Measurements from ENCODE around the gene RGL3. TPM values are rescaled to one million over a fixed set of nuclear protein-coding genes. Genes with fewer than 3 reads are reported as not detected.
"Not testable (repeated sequence)": the region's sequence is repeated elsewhere in the genome, so short reads cannot be mapped to it uniquely, and the experiment has no call there.

RGL3 gene, protein sequence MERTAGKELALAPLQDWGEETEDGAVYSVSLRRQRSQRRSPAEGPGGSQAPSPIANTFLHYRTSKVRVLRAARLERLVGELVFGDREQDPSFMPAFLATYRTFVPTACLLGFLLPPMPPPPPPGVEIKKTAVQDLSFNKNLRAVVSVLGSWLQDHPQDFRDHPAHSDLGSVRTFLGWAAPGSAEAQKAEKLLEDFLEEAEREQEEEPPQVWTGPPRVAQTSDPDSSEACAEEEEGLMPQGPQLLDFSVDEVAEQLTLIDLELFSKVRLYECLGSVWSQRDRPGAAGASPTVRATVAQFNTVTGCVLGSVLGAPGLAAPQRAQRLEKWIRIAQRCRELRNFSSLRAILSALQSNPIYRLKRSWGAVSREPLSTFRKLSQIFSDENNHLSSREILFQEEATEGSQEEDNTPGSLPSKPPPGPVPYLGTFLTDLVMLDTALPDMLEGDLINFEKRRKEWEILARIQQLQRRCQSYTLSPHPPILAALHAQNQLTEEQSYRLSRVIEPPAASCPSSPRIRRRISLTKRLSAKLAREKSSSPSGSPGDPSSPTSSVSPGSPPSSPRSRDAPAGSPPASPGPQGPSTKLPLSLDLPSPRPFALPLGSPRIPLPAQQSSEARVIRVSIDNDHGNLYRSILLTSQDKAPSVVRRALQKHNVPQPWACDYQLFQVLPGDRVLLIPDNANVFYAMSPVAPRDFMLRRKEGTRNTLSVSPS
- polyA plus RNA-seq (ENCODE audit: insufficient read length in 4 of 4) = 100 to 1,000 TPM in 2 of 4 donors, 10 to 100 TPM in 2; 47.9 to 141 (median 97.3) TPM

DNA sequence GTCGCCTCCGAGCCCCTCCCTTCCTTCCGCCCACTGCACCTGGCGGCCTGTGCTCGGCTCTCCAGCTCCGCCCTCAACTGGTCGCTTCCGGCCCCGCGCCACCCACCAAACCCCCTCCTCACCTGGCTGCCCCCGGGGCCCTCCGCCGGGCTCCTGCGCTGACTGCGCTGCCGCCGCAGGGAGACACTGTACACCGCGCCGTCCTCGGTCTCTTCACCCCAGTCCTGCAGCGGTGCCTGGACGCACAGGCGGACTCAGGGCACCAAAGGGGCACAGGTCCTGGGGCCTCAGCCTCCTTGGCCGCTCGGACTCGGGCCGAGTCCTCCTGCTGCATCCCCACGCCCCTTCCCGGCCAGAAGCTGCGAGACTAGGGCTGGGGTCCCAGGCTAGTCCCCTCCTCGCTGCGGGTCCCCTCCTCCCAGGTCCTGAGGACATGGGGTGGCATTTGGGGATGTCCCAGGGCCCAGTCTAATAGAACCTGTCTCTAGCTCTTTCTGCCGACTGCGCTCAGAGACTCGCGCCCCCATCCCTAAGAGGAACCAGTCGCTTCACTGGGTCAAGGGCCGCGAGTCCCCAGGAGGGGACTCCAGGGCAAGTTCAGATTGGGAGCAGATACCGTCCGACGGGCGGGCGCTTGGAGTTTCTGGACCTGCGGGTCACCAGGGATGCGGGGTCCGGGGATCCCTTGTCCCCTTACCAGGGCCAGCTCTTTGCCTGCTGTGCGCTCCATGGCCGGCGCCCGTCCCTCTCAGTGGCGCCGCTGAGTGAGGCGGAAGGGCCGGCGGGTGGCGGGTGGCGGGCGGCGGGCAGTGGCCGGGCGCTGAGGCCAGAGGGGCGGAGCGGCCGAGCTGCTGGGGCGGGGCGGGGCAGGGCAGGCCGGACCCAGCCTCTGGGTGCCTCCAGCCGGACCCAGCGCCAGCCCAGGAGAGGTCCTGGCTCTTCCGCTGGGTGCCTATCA is at the start of gene RGL3:
Gene RGL3, minus strand, starts transcription at position 766 of the 958 bp plus-strand sequence. Its CDS starts 36 bp downstream, at position 730.
- no peak for DNase-seq (ENCODE audit: low read depth in 4 of 4, low spot score in 2 of 4)

DNA sequence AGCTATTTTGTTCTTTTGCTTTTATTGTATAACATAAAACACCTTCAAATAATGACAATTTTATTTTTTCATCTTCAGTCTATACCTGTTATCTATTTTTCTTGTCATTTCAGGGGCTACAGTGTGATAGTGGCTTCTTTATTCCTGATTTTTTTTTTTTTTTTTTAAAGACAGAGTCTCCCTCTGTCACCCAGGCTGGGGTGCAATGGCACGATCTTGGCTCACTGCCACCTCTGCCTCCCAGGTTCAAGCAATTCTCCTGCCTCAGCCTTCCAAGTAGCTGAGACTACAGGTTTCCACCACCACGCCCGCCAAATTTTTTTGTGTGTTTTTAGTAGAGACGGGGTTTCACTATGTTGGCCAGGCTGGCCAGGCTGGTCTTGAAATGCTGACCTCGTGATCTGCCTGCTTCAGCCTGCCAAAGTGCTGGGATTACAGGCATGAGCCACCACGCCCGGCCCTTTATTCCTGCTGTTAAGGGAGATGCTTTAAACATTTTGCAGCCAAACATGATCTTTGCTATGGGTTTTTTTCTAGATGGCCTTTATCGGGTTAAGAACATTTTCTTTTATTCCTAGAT is 49.2 kb upstream of the RGL3 start:
- DNase-seq (ENCODE audit: low read depth in 4 of 4, low spot score in 2 of 4) = not testable (repeated sequence)

DNA sequence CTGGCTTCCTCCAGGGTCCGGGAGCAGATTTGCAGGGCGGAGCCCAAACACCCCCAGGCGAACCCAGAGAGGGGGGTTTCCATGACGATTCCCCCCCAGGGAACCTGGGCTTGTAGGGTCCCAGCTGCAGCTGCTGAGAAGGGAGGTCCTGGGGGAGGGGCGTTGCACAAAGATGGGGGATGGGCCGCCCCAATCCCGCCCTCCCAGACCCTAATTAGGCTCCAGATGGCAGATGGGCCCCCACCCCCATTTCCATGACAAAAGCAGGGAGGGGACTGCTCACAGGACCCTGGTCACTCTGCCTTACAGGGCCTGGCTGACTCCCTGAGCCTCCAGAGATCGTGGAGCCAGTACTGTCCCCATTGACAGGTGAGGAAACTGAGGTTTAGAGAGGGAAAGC is 46.5 kb upstream of the RGL3 start:
- DNase-seq (ENCODE audit: low read depth in 4 of 4, low spot score in 2 of 4) = no peak

DNA sequence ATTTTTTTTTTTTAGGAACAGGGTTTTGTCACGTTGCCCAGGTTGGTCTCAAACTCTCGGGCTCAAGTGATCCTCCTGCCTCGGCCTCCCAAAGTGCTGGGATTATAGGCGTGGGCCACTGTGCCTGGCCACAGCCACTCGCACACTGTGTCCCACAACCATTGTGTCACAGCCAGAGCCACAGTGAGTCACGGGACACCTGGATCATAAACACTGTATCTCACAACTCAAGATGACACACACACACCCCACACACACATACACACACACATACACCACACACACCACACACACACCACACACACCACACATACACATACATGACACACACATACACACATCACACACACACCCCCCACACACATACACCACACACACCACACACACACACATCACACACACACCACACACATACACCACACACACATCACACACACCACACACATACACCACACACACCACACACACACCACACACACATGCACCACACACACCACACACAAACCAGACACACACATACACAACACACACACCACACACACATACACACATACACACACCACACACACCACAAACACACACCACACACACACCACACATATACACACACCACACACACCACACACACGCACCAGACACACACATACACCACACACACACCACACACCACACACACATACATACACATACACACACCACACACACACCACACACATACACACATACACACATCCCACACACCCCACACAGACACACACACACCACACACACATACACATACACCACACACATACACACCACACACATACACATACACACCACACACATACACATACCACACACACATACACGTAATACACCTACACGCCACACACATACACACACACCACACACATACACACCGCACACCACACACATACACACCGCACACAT is 45.5 kb upstream of the RGL3 start:
- no peak for DNase-seq (ENCODE audit: low read depth in 4 of 4, low spot score in 2 of 4)

DNA sequence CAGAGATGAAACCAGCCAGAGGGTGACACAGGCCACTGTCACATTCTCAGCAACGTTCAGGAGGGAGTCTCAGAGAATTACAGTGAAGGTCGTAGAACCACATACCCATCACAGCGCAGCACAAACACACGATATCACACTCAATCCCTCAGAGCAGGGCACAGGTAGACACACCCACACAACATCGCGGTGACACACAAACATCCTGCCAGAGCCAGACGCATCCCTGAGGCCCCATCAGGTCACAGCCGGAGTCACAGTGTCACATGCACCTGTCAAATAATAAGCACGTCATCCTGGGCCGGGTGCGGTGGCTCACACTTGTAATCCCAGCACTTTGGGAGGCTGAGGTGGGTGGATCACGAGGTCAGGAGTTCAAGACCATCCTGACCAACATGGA is 44.3 kb upstream of the RGL3 start:
- DNase-seq (ENCODE audit: low read depth in 4 of 4, low spot score in 2 of 4) = no peak

DNA sequence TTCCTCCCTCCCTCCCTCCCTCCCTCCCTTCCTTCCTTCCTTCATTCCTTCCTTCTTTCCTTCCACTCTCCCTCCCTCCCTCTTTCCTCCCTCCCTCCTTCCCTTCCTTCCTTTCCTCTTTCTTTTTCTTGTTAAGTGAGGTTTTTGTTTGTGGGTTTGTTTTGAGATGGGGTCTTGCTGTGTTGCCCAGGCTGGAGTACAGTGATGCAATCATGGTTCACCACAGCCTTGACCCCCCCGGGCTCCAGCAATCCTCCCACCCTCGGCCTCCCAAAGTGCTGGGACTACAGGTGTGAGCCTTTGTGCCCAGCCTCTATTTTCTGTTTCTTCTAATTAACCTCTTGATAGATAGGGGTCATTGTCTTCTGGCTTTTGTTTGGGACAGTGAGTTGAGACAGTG is 42.3 kb upstream of the RGL3 start:
- no peak for DNase-seq (ENCODE audit: low read depth in 4 of 4, low spot score in 2 of 4)

DNA sequence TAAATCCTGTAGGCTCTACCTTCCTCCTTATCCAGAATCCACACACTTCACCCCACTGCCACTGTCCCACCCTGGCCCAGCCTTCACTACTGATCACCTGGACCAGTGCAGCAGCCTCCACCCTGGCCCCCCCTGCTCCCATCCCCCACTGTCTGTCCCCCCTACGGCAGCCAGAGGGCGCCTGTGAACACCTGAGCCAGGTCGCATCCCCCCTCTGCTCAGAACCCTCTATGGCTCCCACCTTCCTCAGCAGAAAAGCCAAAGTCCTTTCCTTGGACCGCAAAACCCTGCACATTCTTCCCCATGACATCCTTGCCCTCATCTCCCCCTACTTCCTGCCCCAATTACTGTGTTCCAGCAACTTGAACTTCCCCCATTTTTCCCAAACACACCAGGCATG is 41.1 kb upstream of the RGL3 start:
- no peak for DNase-seq (ENCODE audit: low read depth in 4 of 4, low spot score in 2 of 4)

DNA sequence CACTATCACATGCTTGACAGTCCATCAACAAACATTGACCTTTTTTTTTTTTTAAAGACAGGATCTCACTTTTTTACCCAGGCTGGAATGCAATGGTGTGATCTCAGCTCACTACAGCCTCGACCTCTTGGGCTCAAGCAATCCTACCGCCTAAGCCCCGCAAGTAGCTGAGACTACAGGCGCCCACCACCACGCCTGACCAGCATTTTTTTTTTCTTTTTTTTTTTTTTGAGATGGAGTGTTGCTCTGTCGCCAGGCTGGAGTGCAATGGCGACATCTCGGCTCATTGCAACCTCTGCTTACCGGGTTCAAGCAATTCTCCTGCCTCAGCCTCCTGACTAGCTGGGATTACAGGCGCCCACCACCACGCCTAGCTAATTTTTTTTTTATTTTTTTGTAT is 39.8 kb upstream of the RGL3 start:
- DNase-seq (ENCODE audit: low read depth in 4 of 4, low spot score in 2 of 4) = not testable (repeated sequence)

DNA sequence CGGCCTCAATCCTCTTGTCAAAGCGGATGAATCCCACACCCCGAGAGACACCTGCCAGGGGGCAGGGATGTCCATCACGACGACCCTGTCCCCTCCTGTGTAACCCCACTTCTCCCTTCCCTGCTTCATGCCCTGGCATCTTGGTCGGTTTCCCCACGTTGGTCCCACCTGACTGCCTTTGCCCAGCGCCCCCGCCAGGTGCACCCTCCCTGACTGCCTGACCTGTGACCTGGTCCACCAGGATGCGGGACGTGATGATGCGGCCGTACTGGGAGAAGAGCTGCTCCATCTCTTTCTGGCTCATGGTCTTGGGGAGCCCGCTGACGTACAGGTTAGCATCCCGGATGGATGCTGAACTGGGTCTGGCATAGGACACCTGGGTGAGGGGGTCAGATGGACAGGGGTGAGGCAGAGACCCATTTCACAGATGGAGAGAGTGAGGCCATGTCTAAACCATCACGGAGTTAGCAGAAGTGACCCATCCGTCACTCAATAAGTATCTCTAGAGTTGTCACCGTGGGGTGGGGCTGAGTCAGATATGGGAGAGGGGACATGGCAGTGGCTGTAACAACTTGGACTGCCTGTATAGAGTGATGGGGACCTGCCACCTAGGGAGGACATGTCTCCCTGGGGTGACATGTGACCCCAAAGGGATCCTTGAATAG is 39.3 kb upstream of the RGL3 start:
- DNase-seq (ENCODE audit: low read depth in 4 of 4, low spot score in 2 of 4) = no peak

DNA sequence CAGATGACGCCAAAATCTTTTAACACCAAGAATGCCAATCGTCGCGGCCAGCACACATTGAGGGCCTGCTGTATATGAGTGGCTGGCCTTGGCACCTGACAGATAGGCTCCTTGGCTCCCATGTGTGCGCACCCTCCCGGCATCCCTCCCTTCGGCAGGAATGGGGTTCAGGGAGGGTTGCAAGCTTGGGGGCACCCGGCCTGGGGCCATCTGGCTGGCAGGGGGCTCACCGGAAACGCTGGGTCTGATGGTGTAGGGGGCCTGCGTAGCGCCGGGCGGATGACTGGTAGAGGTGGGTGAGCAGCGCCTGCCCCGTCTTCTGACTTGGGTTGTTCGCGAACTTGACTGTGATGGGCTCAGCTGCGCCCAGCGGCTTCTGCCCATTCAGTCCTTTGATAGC is 38.7 kb upstream of the RGL3 start:
- no peak for DNase-seq (ENCODE audit: low read depth in 4 of 4, low spot score in 2 of 4)

DNA sequence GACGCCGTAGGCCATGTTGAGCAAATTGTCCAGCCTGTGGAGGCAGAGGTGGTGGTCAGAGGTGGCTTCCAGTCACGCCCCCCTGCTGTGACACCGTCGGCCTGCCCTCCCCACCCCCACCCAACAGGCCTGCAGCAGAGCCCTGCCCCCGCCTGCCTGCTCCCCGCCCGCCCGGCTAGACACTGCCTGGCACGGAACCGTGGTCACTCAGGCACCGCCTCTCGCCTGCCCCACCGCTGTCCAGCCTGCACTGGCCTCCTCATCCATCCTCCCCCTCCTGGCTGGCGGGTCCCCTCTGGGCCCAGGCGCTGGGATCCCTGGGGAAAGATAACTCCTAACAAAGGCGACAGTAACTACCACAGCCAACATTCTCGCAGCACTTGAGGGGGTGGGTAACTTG is 38.0 kb upstream of the RGL3 start:
- DNase-seq (ENCODE audit: low read depth in 4 of 4, low spot score in 2 of 4) = no peak

DNA sequence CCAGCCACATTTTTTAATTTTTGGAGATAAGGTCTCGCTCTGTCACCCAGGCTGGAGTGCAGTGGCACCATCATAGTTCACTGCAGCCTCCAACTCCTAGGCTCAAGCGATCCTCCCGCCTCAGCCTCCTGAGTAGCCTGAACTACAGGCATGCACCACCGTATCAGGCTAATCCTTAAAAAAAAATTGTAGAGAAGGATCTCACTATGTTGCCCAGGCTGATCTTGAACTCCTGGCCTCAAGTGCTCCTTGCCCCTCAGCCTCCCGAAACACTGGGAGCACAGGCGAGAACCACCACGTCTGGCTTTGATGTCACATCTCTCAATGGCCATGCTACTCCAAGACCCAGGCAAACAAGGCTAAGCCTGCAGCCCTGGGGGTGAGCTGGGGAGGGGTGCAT is 37.5 kb upstream of the RGL3 start:
- DNase-seq (ENCODE audit: low read depth in 4 of 4, low spot score in 2 of 4) = no peak

DNA sequence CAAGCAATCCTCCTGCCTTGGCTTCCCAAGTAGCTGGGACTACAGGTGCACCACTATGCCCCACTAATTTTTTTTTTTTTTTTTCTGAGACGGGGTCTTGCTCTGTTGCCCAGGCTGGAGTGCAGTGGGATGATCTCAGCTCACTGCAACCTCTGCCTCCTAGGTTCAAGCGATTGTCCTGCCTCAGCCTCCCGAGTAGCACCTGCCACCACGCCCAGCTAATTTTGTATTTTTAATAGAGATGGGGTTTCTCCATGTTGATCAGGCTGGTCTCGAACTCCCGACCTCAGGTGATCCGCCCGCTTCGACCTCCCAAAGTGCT is 36.1 kb upstream of the RGL3 start:
- DNase-seq (ENCODE audit: low read depth in 4 of 4, low spot score in 2 of 4) = not testable (repeated sequence)

DNA sequence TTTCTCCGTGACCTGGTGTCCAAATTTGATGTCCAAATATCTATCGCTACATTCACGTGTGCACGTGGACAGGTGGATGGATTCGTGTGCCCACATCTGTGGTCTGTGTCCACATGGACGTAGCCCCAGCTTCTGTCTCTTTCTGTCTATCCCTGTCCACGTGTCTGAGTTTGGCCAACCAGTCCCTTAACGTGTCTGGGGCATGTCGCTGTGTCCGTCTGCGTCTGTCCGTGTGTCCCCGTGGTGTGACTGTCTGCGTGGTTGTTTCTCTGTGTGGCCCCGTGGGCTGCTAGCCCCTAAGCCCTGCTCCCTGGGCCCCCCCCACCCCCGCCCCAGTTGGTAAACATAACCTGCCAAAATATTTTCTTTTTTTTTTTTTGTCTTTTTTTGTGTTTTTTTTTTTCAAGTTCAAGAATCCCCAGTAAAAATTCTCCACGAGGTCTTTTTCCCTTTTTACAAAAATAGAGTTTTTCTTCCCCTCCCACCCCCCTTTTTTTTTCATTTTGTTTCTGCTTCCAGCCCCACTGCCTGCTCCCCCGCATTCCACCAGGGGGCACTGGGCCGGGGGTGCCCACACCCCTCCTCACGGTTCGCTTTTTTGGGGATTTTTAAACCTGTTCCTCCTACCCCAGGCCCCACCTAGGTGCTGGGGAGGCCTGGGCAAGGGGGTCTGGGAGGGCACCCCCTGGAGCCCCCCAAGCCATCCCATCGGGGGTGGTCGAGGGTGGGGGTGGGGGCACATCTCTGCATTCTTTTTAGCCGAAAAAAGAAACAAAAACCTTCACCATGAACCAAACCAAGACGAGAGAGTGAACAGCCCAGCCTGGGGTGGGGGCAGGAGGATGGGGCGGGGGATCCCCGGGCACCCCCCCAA is 34.6 kb upstream of the RGL3 start:
- DNase-seq (ENCODE audit: low read depth in 4 of 4, low spot score in 2 of 4) = no peak

DNA sequence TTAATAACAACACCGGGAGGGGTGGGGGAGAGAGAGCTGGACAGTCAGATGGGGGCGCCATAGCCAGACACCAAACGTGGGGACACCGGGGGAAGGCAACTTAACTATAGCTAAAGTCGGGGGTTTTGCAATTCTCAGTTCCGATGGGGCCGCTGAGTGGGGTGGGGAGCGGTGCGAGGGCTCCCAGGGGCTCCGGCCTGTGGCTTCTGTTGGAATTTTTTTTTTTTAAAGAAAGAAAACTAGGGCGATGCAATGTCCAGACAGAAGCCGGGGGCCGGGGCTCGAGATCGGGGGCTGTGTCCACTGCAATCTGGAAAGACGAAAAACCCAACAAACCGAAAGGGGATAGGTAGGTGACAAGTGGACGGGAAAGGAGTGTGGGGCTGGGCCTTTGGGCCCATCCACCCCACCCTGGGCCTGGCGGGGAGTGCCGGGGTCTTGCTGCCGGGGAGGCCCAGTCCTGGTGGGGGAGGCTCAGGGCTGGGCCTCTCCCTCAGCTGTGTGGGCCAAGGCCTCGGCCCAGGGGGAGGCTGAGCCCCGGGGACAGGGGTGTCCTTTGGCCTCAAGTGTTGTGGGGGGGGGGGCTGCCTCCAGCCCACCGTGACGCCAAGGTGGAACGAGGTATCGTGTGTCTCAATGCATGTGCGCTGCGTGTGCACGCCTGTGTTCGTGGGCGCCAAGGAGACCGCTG is 33.7 kb upstream of the RGL3 start:
- DNase-seq (ENCODE audit: low read depth in 4 of 4, low spot score in 2 of 4) = no peak

DNA sequence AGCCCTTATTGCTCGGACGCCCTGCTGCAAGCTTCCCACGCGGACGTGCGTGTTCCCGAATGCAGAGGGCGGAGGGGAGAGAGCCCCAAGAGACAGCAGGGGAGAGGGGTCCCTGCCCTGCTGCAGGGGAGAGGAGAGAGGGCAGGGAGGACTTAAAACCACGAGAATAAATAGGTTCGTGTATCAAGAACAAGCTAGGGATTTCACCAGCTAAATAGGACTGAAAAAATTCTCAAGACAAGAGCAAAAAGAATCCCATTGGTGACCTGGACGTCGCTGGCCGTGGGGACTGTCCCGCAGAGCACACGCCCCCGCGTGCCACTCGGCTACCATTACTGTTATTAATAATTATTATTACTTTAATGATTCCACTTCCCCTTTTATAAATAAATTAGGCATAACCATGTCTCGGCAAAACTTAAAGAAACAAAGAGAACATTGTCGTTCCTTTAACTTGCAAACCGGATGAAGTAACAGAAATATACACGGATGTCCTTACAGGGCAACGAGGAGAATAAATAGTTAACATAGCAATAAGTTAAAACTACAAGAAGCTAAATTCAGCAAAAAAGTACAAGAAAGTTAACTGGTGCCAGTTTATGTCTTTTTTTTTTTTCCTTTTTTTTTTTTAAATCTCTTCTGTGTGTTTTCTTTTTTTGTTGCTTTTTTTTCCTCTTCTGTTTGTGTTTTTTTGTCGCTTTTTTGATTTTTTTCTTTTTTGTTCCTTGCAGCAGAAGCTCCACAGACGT is 32.9 kb upstream of the RGL3 start:
- DNase-seq (ENCODE audit: low read depth in 4 of 4, low spot score in 2 of 4) = no peak
